ENCODE data around the gene IQGAP1. TPM values are rescaled to one million over a fixed set of nuclear protein-coding genes. Genes with fewer than 3 reads are reported as not detected.
"Not testable (repeated sequence)": the region's sequence is repeated elsewhere in the genome, so short reads cannot be mapped to it uniquely, and the experiment has no call there.

Gene IQGAP1
- total RNA-seq, 8 experiments from 2014 or later, result 15.6 to 109 (median 44.6) TPM

DNA sequence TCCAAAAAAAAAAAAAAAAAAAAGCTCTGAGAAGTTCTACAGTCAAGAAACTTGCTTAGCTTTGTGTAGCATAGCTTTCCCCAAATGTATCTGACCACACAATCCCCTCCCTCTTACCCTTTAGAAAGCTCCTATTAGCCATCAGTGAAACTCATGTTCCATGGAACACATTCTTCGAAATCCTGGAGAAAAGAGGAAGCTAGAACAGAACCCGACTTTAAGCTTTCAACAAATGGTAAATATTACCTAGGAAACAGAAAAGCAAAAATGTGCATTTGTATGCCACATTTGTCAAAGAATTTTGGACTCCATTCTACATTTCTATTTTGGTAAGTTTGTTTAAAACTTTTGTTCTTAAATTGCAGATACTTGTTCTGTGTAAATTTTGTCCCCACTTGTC is 124.2 kb downstream of the IQGAP1 start:
- in situ Hi-C loops (cut with MboI; ENCODE audit: low pct_unique_long_range_greater_than_20kb in 2 of 9, low sequenced_read_pairs in 9 of 9, unreplicated experiment in 9 of 9), result no loop called here
- Histone ChIP-seq H3K4me3 (no peak overlapping the region), H3K27ac (no peak overlapping the region), H3K4me1 (replicated peaks in 1 of 2) (no peaks in the 10 kb centered on the region)
- WGBS, 10 experiments, result 33 to 100% (median 50%) methylated on average over 2 of the region's 2 CpGs; no CpG with 5 or more reads in 3 of the 10 experiments
- ATAC-seq (replicated peaks in 6 of 8), result no peak

DNA sequence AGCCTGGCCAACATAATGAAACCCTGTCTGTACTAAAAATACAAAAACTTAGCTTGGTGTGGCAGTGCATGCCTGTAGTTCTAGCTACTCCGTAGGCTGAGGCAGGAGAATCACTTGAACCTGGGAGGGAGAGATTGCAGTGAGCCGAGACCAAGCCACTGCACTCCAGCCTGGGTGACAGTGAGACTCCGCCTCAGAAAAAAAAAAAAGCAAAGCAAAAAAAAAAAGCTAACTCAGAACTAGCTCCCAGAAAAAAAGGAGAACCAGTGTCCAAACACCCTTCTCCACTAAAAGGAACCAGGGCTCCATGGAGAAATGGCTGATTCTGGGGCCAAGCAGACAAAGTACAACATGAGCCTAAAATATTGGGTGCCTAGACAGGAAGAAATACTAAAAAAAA is 124.9 kb downstream of the IQGAP1 start:
- in situ Hi-C loops (cut with MboI; ENCODE audit: low pct_unique_long_range_greater_than_20kb in 2 of 9, low sequenced_read_pairs in 9 of 9, unreplicated experiment in 9 of 9), result no loop called here
- Histone ChIP-seq H3K4me1 (replicated peaks in 1 of 2) (no peaks in the 10 kb centered on the region), H3K27ac (no peak overlapping the region), H3K4me3 (no peak overlapping the region)
- WGBS, 10 experiments, result 73 to 100% (median 89%) methylated on average over 1 to 3 of the region's 3 CpGs; no CpG with 5 or more reads in 2 of the 10 experiments
- ATAC-seq (replicated peaks in 6 of 8), result no peak

- H3K27ac ChIP-seq, result no peak overlapping the region
- no peaks in the 10 kb centered on the region for H3K4me1 ChIP-seq (replicated peaks in 1 of 2)
- no peak overlapping the region for H3K4me3 ChIP-seq
- no peak for ATAC-seq (replicated peaks in 6 of 8)
- in situ Hi-C loops (cut with MboI; ENCODE audit: low pct_unique_long_range_greater_than_20kb in 2 of 9, low sequenced_read_pairs in 9 of 9, unreplicated experiment in 9 of 9), result no loop called here
- 33 to 100% (median 84%) methylated on average over 1 to 2 of the region's 2 CpGs; no CpG with 5 or more reads in 2 of the 10 experiments for WGBS, 10 experiments
Measured at GRCh38 chr15:90513448-90513847, 125.4 kb downstream of the IQGAP1 start.

DNA sequence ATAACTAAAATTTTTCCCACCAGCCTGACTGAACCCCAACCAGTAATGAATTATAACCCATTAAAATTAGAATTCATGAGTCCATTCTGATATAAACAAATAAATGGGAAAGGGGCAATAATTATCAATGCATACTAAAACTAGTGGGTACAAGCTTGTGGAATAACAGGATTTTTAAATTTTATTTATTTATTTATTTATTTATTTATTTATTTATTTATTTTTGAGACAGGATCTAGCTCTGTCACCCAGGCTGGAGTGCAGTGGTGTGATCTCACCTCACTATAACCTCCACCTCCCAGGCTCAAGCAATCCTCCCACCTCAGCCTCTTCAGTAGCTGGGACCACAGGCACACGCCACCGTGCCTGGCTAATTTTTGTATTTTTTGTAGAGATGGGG is 125.9 kb downstream of the IQGAP1 start:
- in situ Hi-C loops (cut with MboI; ENCODE audit: low pct_unique_long_range_greater_than_20kb in 2 of 9, low sequenced_read_pairs in 9 of 9, unreplicated experiment in 9 of 9); H3K27ac ChIP-seq; H3K4me1 ChIP-seq (replicated peaks in 1 of 2); ATAC-seq (replicated peaks in 6 of 8); H3K4me3 ChIP-seq: not testable (repeated sequence)
- 50 to 75% (median 68%) methylated on average over 2 of the region's 2 CpGs; no CpG with 5 or more reads in 6 of the 10 experiments for WGBS, 10 experiments

DNA sequence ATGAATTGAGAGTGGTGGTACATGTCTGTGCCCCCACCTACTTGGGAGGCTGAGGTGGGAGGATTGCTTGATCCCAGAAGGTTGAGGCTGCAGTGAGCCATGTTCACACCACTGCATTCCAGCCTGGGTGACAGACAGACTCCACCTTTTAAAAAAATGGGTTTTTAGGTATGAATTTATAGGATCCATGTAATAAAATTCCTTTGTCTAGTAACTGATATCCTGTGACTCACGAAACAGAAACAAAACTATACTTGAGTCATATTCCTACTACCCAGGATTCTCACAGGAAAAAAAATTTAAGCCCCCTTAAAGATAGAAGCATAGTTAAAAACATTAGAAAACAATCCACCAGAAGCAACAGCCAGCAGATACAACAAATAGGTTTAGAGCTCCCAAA is 131.6 kb downstream of the IQGAP1 start:
- Histone ChIP-seq H3K27ac (no peak overlapping the region), H3K4me3 (no peak overlapping the region), H3K4me1 (replicated peaks in 1 of 2) (no peaks in the 10 kb centered on the region)
- WGBS, 10 experiments, result 0 to 100% (median 69%) methylated on average over 1 of the region's 1 CpG
- in situ Hi-C loops (cut with MboI; ENCODE audit: low pct_unique_long_range_greater_than_20kb in 2 of 9, low sequenced_read_pairs in 9 of 9, unreplicated experiment in 9 of 9), result no loop called here
- no peak for ATAC-seq (replicated peaks in 6 of 8)

DNA sequence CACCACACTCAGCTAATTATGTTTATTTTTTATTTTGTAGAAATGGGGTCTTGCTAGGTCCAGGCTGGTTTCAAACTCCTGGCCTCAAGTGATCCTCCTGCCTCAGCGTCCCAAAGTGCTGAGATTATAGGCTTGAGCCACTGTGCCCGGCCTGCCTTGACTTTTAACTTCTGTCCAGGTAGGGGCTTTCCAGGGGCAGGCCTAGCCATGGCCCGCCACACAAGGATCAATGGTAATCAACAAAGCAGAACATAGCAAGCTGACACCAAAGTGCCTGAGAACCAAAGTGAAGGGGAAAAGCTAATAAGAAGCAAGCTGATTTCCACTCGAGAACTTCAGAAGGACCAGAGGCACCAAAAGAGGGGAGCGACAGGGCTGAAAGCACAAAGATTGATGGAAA is 132.3 kb downstream of the IQGAP1 start:
- no peak for ATAC-seq (replicated peaks in 6 of 8)
- no peak overlapping the region for H3K27ac ChIP-seq
- no peaks in the 10 kb centered on the region for H3K4me1 ChIP-seq (replicated peaks in 1 of 2)
- in situ Hi-C loops (cut with MboI; ENCODE audit: low pct_unique_long_range_greater_than_20kb in 2 of 9, low sequenced_read_pairs in 9 of 9, unreplicated experiment in 9 of 9), result no loop called here
- no peak overlapping the region for H3K4me3 ChIP-seq
- WGBS, 10 experiments, result 70 to 100% (median 91%) methylated on average over 2 to 5 of the region's 5 CpGs; no CpG with 5 or more reads in 5 of the 10 experiments

DNA sequence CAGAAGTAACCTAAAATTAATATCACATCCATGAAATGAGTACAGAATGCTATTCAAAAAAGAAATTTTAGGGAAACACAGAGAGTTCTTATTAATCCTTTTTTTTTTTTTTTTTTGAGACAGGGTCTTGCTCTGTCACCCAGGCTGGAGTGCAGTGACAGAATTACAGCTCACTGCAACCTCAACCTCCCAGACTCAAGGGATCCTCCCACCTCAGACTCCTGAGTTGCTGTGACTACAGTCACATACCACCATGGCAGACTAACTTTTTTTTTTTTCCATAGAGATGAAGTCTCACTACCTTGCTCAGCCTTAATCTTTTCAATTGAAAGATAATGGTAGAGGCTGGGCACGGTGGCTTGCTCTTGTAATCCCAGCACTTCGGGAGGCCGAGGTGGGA is 135.3 kb downstream of the IQGAP1 start:
- no peak overlapping the region for H3K4me3 ChIP-seq
- in situ Hi-C loops (cut with MboI; ENCODE audit: low pct_unique_long_range_greater_than_20kb in 2 of 9, low sequenced_read_pairs in 9 of 9, unreplicated experiment in 9 of 9), result no loop called here
- H3K27ac ChIP-seq, result no peak overlapping the region
- no peaks in the 10 kb centered on the region for H3K4me1 ChIP-seq (replicated peaks in 1 of 2)
- WGBS, 10 experiments, result 88 to 100% (median 100%) methylated on average over 1 to 3 of the region's 3 CpGs; no CpG with 5 or more reads in 3 of the 10 experiments
- ATAC-seq (replicated peaks in 6 of 8), result no peak

DNA sequence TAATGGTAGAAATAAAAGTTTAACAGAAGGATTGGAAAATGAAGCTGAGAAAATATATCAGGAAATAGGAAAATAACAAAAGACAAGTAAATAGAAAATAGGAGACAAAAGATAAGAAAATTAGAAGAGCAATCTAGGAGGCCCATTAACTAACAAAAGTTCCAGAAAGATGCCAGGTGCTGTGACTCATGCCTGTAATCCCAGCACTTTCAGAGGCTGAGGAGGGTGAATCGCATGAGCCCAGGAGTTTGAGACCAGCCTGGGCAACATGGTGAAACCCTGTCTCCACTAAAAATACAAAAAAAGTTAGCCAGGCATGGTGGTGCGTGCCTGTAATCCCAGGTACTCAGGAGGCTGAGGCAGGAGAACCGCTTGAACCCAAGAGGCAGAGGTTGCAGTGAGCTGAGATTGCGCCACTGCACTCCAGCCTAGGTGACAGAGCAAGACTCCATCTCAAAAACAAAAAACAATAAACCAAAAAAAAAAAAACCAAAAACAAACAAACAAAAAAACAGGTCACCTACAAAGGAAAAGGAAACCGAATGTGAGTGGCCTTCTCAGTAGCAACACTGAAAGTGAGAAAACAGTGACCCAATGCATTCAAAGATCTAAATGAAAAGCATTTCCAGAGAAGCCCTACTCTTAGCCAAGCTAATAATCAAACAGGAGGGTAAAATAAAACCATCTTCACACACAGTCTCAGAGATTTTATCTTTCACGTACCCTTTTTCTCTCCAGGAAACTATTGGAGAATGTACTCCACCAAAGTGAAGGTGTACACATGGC is 136.2 kb downstream of the IQGAP1 start:
- H3K4me1 ChIP-seq (replicated peaks in 1 of 2); H3K4me3 ChIP-seq; H3K27ac ChIP-seq; ATAC-seq (replicated peaks in 6 of 8); in situ Hi-C loops (cut with MboI; ENCODE audit: low pct_unique_long_range_greater_than_20kb in 2 of 9, low sequenced_read_pairs in 9 of 9, unreplicated experiment in 9 of 9): not testable (repeated sequence)
- 50 to 97% (median 86%) methylated on average over 2 to 6 of the region's 6 CpGs for WGBS, 10 experiments

- H3K27ac ChIP-seq, result no peak overlapping the region
- no CpG with 5 or more reads among the region's 15 CpGs for WGBS, 10 experiments
- in situ Hi-C loops (cut with MboI; ENCODE audit: low pct_unique_long_range_greater_than_20kb in 2 of 9, low sequenced_read_pairs in 9 of 9, unreplicated experiment in 9 of 9), result no loop called here
Measured at GRCh38 chr15:90529011-90529370, 140.9 kb downstream of the IQGAP1 start.

DNA sequence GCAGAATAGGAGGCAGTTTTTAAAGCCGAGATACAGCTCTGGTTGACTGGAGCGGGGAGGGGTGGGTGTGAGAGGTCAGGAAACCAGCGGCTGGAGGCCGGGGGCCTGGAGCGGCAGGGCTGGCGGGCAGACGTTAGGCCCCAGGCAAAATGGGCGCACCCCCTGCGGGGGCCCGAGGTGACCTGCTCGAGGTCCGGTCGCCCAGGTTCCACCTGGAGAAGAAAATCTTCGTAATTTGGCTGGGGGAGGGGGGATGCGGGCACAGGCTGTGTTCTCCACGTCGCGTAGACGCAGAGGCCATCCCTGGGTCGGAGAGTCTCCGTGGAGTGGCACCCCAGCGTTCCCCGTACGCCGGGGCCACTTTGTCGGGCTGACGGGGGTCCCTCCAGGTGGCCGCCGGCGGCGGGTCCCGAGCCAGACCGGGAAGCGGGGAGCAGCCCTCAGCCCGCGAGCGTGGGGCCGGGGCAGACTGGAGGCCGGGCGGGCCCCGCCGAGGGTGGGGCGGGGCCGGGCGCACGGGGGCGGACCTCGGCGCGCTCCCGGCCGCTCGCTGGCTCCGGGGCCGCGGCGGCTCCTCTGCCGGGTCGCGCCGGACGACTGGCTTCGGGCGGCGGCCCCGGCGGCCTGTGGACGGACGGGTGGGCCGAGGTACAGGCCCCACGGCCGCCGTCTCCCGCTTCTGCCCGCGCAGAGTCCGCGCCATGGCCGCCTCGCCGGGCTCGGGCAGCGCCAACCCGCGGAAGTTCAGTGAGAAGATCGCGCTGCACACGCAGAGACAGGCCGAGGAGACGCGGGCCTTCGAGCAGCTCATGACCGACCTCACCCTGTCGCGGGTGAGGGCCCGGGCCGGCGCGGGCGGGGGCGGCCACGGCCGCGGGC is 141.6 kb downstream of the IQGAP1 start, which contains the start of gene CRTC3:
CRTC3 (plus strand) TSS at position 553 of the 879 bp plus-strand sequence; CDS start at position 702, 149 bp downstream.
- Histone ChIP-seq H3K27ac (peak within 1 kb of the TSS; percentile 72 to 88), H3K4me1 (replicated peaks in 1 of 2) (peaks cover 6 to 10% of the 10 kb centered on the region in 2 donors), H3K4me3 (peak within 1 kb of the TSS; percentile 48 to 61 (median 57))
- peak; percentile 77 to 89 (median 80) for ATAC-seq (replicated peaks in 6 of 8)
- 0 to 13% methylated on average over 3 to 5 of the region's 104 CpGs; no CpG with 5 or more reads in 8 of the 10 experiments for WGBS, 10 experiments
- in situ Hi-C loops (cut with MboI; ENCODE audit: low pct_unique_long_range_greater_than_20kb in 2 of 9, low sequenced_read_pairs in 9 of 9, unreplicated experiment in 9 of 9), result no loop called here

More at GRCh38 chr15:90529011-90529370, 140.9 kb downstream of the IQGAP1 start:
- no peak for ATAC-seq (replicated peaks in 6 of 8)
- peaks cover 6 to 10% of the 10 kb centered on the region in 2 donors for H3K4me1 ChIP-seq (replicated peaks in 1 of 2)
- peak overlapping the region in 4 of 5 donors; percentile 48 to 61 (median 55) for H3K4me3 ChIP-seq

DNA sequence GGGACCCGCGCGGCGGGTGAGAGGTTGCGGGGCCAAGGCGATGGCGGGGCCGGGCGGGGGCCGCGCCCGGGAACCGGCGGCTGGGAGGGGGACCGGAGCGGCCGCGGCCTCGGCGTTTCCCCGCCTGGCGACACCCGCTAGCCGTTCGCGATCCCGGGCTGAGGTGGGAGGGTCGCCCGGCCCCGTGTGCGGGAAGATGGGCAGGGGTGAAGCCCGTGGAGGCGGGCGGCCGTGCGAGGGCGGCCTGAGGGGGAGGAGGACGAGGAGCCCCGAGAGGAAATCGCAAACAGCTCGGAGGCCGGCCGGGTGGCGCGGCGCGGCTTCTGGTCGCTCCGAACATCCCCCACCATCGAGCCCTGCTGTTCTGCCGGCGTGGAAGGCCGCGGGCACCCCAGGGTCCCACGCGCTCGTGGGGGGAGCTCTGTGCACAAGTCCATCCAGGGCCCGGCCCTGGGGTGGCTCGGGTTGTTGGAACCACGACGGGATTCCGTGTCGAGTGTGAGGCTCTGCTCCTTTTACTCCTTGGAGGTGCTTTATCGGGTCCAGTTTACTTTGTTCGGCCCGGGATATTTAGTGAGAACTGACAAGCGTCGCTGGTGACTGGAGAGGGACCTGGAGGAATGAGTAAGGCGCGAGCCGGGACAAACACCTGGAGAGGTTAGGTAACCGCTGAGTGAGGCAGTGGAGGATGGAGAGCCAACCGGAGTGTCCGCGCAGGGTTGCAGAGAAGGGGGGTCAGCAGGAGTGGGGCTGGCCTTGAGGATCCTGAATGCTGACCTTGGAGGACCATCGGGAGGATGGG is 142.4 kb downstream of the IQGAP1 start:
- peaks cover 6 to 10% of the 10 kb centered on the region in 2 donors for H3K4me1 ChIP-seq (replicated peaks in 1 of 2)
- peak overlapping the region; percentile 72 to 88 for H3K27ac ChIP-seq
- peak; percentile 48 to 66 (median 60) for ATAC-seq (replicated peaks in 6 of 8)
- WGBS, 10 experiments, result 0 to 6% (median 0%) methylated on average over 3 to 12 of the region's 76 CpGs; no CpG with 5 or more reads in 5 of the 10 experiments
- H3K4me3 ChIP-seq, result peak overlapping the region; percentile 48 to 61 (median 57)
- in situ Hi-C loops (cut with MboI; ENCODE audit: low pct_unique_long_range_greater_than_20kb in 2 of 9, low sequenced_read_pairs in 9 of 9, unreplicated experiment in 9 of 9), result no loop called here

DNA sequence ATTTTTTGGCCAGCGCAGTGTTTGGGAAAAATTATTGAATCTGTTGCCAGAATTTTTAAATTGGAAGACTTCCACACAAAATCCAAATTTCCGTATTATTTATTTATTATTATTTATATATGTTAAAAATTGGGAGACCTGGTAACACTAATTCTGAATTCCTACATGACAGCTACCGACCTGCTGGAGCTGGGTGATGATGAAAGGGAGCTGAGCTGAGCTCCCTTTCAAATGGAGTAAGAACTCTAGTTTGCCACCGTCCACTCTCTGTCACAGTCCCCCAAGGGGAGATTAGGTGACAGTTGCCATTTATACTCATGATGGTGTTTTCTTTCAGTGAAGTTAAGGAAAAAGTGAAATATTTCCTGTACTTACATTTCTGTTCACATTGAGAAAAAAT is 143.1 kb downstream of the IQGAP1 start:
- Histone ChIP-seq H3K4me1 (replicated peaks in 1 of 2) (peaks cover 6 to 14% of the 10 kb centered on the region in 2 donors), H3K27ac (no peak overlapping the region), H3K4me3 (peak overlapping the region; percentile 48 to 61 (median 57))
- ATAC-seq (replicated peaks in 6 of 8), result no peak
- WGBS, 10 experiments, result 0 to 80% (median 27%) methylated on average over 1 to 4 of the region's 4 CpGs; no CpG with 5 or more reads in 1 of the 10 experiments
- in situ Hi-C loops (cut with MboI; ENCODE audit: low pct_unique_long_range_greater_than_20kb in 2 of 9, low sequenced_read_pairs in 9 of 9, unreplicated experiment in 9 of 9), result no loop called here

Data from motor neuron (in vitro differentiated cells).